ENCODE results near the gene C9orf57.
"Not testable (repeated sequence)": the region's sequence is repeated elsewhere in the genome, so short reads cannot be mapped to it uniquely, and the experiment has no call there.

DNA sequence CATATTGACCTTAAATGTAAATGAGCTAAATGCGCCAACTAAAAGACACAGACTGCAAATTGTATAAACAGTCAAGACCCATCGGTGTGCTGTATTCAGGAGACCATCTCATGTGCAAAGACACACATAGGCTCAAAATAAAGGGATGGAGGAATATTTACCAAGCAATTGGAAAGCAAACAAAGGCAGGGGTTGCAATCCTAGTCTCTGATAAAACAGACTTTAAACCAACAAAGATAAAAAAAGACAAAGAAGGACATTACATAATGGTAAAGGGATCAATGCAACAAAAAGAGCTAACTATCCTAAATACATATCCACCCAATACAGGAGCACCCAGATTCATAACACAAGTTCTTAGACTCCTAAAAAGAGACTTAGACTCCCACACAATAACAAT lies 14.3 kb upstream of the C9orf57 start:
- TF ChIP-seq, protein P1, sequence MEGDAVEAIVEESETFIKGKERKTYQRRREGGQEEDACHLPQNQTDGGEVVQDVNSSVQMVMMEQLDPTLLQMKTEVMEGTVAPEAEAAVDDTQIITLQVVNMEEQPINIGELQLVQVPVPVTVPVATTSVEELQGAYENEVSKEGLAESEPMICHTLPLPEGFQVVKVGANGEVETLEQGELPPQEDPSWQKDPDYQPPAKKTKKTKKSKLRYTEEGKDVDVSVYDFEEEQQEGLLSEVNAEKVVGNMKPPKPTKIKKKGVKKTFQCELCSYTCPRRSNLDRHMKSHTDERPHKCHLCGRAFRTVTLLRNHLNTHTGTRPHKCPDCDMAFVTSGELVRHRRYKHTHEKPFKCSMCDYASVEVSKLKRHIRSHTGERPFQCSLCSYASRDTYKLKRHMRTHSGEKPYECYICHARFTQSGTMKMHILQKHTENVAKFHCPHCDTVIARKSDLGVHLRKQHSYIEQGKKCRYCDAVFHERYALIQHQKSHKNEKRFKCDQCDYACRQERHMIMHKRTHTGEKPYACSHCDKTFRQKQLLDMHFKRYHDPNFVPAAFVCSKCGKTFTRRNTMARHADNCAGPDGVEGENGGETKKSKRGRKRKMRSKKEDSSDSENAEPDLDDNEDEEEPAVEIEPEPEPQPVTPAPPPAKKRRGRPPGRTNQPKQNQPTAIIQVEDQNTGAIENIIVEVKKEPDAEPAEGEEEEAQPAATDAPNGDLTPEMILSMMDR (IDR thresholded peaks at IDR 0.05), result not testable (repeated sequence)
- not testable (repeated sequence) for TF ChIP-seq POLR2AphosphoS5, POLR2A, EP300 (IDR thresholded peaks at IDR 0.05)

All from gastroesophageal sphincter (tissue), 3 donors.